Tibial nerve (tissue), 4 donors: Measurements from ENCODE around the gene SCN4B. TPM values are rescaled to one million over a fixed set of nuclear protein-coding genes. Genes with fewer than 3 reads are reported as not detected.

ENCODE experiments used
- DNase-seq, 2 donors: peaks; one replicate each; pipeline ENCODE4 v3.0.0-alpha.2; 2019; ENCODE audit warnings: low spot score in 2 of 2
- H3K27ac ChIP-seq, 4 donors: fragments of 200-600 bp; sonication (generic) in 3 of 4; one replicate each; pipeline ENCODE4 v1.5.1; 2017 to 2019; ENCODE audit warnings: mild to moderate bottlenecking in 1 of 4
- H3K27me3 ChIP-seq, 2 donors: fragments of 200-600 bp; sonication (generic) in 1 of 2; one replicate each; pipeline versions ENCODE4 v1.5.1 to v1.6.0; 2017 to 2019
- H3K36me3 ChIP-seq, 3 donors: fragments of 200-600 bp; sonication (generic); one replicate each; pipeline ENCODE4 v1.5.1; 2018 to 2019
- H3K4me1 ChIP-seq, 4 donors: fragments of 200-600 bp; sonication (generic) in 3 of 4; one replicate each; pipeline ENCODE4 v1.5.1; 2017 to 2019
- H3K4me3 ChIP-seq, 4 donors: fragments of 200-600 bp; sonication (generic) in 3 of 4; one replicate each; pipeline ENCODE4 v1.5.1; 2017 to 2019; ENCODE audit warnings: mild to moderate bottlenecking in 1 of 4, moderate library complexity in 1 of 4
- H3K9me3 ChIP-seq, 4 donors: fragments of 200-600 bp; sonication (generic) in 3 of 4; one replicate each; pipeline ENCODE4 v1.5.1; 2017 to 2019
- CTCF ChIP-seq, 5 experiments: fragments of 200-600 bp in 3 of 5; fragments of 450-650 bp in 2 of 5; sonication (generic) in 3 of 5; IDR thresholded peaks; one replicate each; pipeline ENCODE4 v1.5.1; 2016 to 2019; ENCODE audit warnings: antibody characterized with exemption in 5 of 5, mild to moderate bottlenecking in 3 of 5, moderate library complexity in 2 of 5
- EP300 ChIP-seq, 2 donors: sonication (generic); formaldehyde crosslinking; IDR thresholded peaks; one replicate each; pipeline ENCODE4 v1.6.1; 2017; ENCODE audit warnings: antibody characterized with exemption in 2 of 2, mild to moderate bottlenecking in 1 of 2
- POLR2A ChIP-seq, 2 donors: fragments of 450-650 bp; IDR thresholded peaks; one replicate each; pipeline ENCODE4 v1.6.1; 2017; ENCODE audit warnings: antibody characterized with exemption in 2 of 2, mild to moderate bottlenecking in 2 of 2, moderate library complexity in 2 of 2
- WGBS, 2 donors: methylation state at CpG; one replicate each; pipeline ENCODE4 v1.1.5; 2018; 5-methylcytosine and 5-hydroxymethylcytosine counted together
- total RNA-seq, 4 donors: library from RNA; depleted of rRNA; stranded (reverse); fragments of >200 nt; gene quantifications; one replicate each; pipeline ENCODE4 v1.1.0, GENCODE V29; 2016

Gene SCN4B
- total RNA-seq, 4 donors from 2014 or later: 0.66 to 4.1 (median 1.1) TPM

- DNase-seq: peak; percentile 37 to 44
These were observed 18.8 kb upstream of the SCN4B start for GRCh38 chr11:118171269-118172062.

DNA sequence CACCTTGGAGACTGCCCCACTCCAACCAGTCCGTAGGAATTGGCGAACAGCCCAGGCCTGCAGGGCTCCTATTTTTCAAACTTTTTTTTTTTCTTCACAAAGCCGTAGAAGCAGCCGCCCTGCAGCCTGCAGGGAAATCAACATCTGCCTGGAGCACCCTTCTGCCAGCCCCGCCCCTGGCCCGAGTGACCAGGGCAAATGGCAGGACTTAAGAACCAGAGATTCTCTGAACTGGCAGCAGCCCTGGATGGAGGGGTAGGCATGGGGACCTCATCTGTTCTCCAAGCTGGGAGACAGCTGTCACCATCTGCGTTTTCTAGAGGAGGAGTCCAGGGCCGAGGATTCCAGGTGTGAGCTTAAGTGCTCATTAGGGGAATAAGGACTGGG is 18.3 kb upstream of the SCN4B start:
- DNase-seq: no peak
- no peak overlapping the region for H3K4me3 ChIP-seq
- H3K27me3 ChIP-seq: peaks cover 0 to 12% of the 10 kb centered on the region in 2 donors
- no peaks in the 10 kb centered on the region for H3K9me3 ChIP-seq
- H3K4me1 ChIP-seq: peaks cover 0 to 17% (median 0%) of the 10 kb centered on the region in 4 donors
- H3K27ac ChIP-seq: no peak overlapping the region
- peaks cover 0 to 5% (median 0%) of the 10 kb centered on the region in 3 donors for H3K36me3 ChIP-seq
- 44 to 52% methylated on average over 8 of the region's 8 CpGs for WGBS, 2 donors
- TF ChIP-seq CTCF (IDR thresholded peaks at IDR 0.05) (no peak), EP300 (IDR thresholded peaks at IDR 0.05) (no peak), POLR2A (IDR thresholded peaks at IDR 0.05) (no peak)

More at GRCh38 chr11:118171269-118172062, 18.8 kb upstream of the SCN4B start:
- Histone ChIP-seq H3K27me3 (peaks cover 0 to 12% of the 10 kb centered on the region in 2 donors), H3K4me1 (peaks cover 0 to 20% (median 0%) of the 10 kb centered on the region in 4 donors), H3K27ac (no peak overlapping the region), H3K36me3 (peaks cover 0 to 5% (median 0%) of the 10 kb centered on the region in 3 donors), H3K9me3 (no peaks in the 10 kb centered on the region), H3K4me3 (no peak overlapping the region)
- TF ChIP-seq POLR2A (IDR thresholded peaks at IDR 0.05) (no peak), CTCF (IDR thresholded peaks at IDR 0.05) (peak; percentile 86 to 91 (median 87)), EP300 (IDR thresholded peaks at IDR 0.05) (no peak)
- WGBS, 2 donors: 9 to 28% methylated on average over 7 to 25 of the region's 29 CpGs

GRCh38 chr11:118170231-118170630 is 17.6 kb upstream of the SCN4B start:
- TF ChIP-seq EP300 (IDR thresholded peaks at IDR 0.05): no peak
- TF ChIP-seq CTCF (IDR thresholded peaks at IDR 0.05): no peak
- TF ChIP-seq POLR2A (IDR thresholded peaks at IDR 0.05): no peak
- WGBS, 2 donors: 77 to 80% methylated on average over 9 of the region's 9 CpGs
- H3K4me1 ChIP-seq: peaks cover 0 to 12% (median 0%) of the 10 kb centered on the region in 4 donors

GRCh38 chr11:118169300-118170140 is 16.9 kb upstream of the SCN4B start:
- DNase-seq: no peak
- Histone ChIP-seq H3K4me1 (peaks cover 0 to 12% (median 0%) of the 10 kb centered on the region in 4 donors), H3K27me3 (peaks cover 0 to 12% of the 10 kb centered on the region in 2 donors), H3K36me3 (peaks cover 0 to 5% (median 0%) of the 10 kb centered on the region in 3 donors), H3K9me3 (no peaks in the 10 kb centered on the region), H3K4me3 (no peak overlapping the region), H3K27ac (no peak overlapping the region)
- 75 to 82% methylated on average over 7 of the region's 7 CpGs for WGBS, 2 donors
- no peak for TF ChIP-seq EP300 (IDR thresholded peaks at IDR 0.05)
- TF ChIP-seq CTCF (IDR thresholded peaks at IDR 0.05): no peak
- no peak for TF ChIP-seq POLR2A (IDR thresholded peaks at IDR 0.05)

More at GRCh38 chr11:118170231-118170630, 17.6 kb upstream of the SCN4B start:
- Histone ChIP-seq H3K27ac (no peak overlapping the region), H3K9me3 (no peaks in the 10 kb centered on the region), H3K36me3 (peaks cover 0 to 5% (median 0%) of the 10 kb centered on the region in 3 donors), H3K27me3 (peaks cover 0 to 12% of the 10 kb centered on the region in 2 donors), H3K4me3 (no peak overlapping the region)
- no peak for DNase-seq
